HepG2 (cell line): ENCODE results near the gene ARFGEF3. TPM values are rescaled to one million over a fixed set of nuclear protein-coding genes. Genes with fewer than 3 reads are reported as not detected.

Source experiments
- EZH2 ChIP-seq: conservative IDR thresholded peaks from 2 replicates; pipeline ENCODE4 v1.6.1; 2012; ENCODE audit warnings: mild to moderate bottlenecking, low read depth, low read length, moderate library complexity
- GABPB1 ChIP-seq: IDR thresholded peaks from 2 replicates; pipeline ENCODE4 v1.6.1; 2016; ENCODE audit warnings: mild to moderate bottlenecking, missing genetic modification reagents, moderate library complexity, missing compliant biosample characterization
- KLF9 ChIP-seq: IDR thresholded peaks from 2 replicates; pipeline ENCODE4 v1.6.1; 2016; ENCODE audit warnings: low read depth
- MIXL1 ChIP-seq: IDR thresholded peaks from 2 replicates; pipeline ENCODE4 v1.6.1; 2016
- REPIN1 ChIP-seq: sonication (generic); formaldehyde crosslinking; IDR thresholded peaks from 2 replicates; pipeline ENCODE4 v1.8.0; 2022; ENCODE audit warnings: missing genetic modification reagents, low read depth, mild to moderate bottlenecking, borderline replicate concordance
- RORA ChIP-seq: sonication (generic); formaldehyde crosslinking; IDR thresholded peaks from 2 replicates; pipeline ENCODE4 v1.5.0; 2020; ENCODE audit warnings: mild to moderate bottlenecking, missing genetic modification reagents, moderate library complexity
- TCF7 ChIP-seq: sonication (generic); IDR thresholded peaks from 2 replicates; pipeline ENCODE4 v1.6.1; 2016; ENCODE audit warnings: antibody characterized with exemption, low read depth
- THYN1 ChIP-seq: sonication (generic); formaldehyde crosslinking; IDR thresholded peaks from 2 replicates; pipeline ENCODE4 v1.8.1; 2023; ENCODE audit warnings: low read depth, mild to moderate bottlenecking, moderate library complexity, missing genetic modification reagents, borderline replicate concordance
- ZBTB1 ChIP-seq: sonication (generic); formaldehyde crosslinking; IDR thresholded peaks from 2 replicates; pipeline ENCODE4 v1.4.0; 2020; ENCODE audit warnings: missing genetic modification reagents, borderline replicate concordance
- ZNF274 ChIP-seq: sonication (generic); formaldehyde crosslinking; IDR thresholded peaks from 2 replicates; pipeline ENCODE4 v1.5.1; 2020; ENCODE audit warnings: mild to moderate bottlenecking, missing genetic modification reagents
- ZNF367 ChIP-seq: sonication (generic); formaldehyde crosslinking; IDR thresholded peaks from 2 replicates; pipeline ENCODE4 v1.4.0; 2020; ENCODE audit warnings: missing genetic modification reagents, borderline replicate concordance
- ZNF546 ChIP-seq: sonication (generic); formaldehyde crosslinking; conservative IDR thresholded peaks from 2 replicates; pipeline ENCODE4 v1.8.1; 2023; ENCODE audit warnings: mild to moderate bottlenecking, missing genetic modification reagents
- ZNF792 ChIP-seq: IDR thresholded peaks from 2 replicates; pipeline ENCODE4 v1.6.1; 2016
- ZNF883 ChIP-seq: sonication (generic); formaldehyde crosslinking; IDR thresholded peaks from 2 replicates; pipeline ENCODE4 v1.5.1; 2020; ENCODE audit warnings: mild to moderate bottlenecking, missing genetic modification reagents; ENCODE audit errors: not compliant biosample characterization
- polyA plus RNA-seq, 8 experiments: library from polyadenylated mRNA; depleted of rRNA in 3 of 8; stranded (reverse) in 7 of 8; unstranded in 1 of 8; fragments of >200 nt; fragmentation: Illumina TruSeq in 4 of 8; extraction: Trizol in 4 of 8; gene quantifications; 2 replicates each; pipeline versions ENCODE4 v1.2.1 to v1.2.3, GENCODE V29; 2011 to 2016; ENCODE audit warnings: low read depth in 4 of 8, missing spikeins in 1 of 8, mixed read lengths in 1 of 8; ENCODE audit not compliant: insufficient read depth in 1 of 8
- total RNA-seq, 5 experiments: library from RNA; depleted of rRNA; stranded (reverse); fragments of >200 nt; fragmentation: Illumina TruSeq; extraction: Trizol; gene quantifications; 2 replicates each; pipeline ENCODE4 v1.2.3, GENCODE V29; 2016; ENCODE audit warnings: low read depth in 1 of 5
- TF ChIP-seq, protein P1 (sequence below): sonication (generic); formaldehyde crosslinking; IDR thresholded peaks from 2 replicates; pipeline ENCODE4 v1.9.0; 2022; ENCODE audit warnings: missing genetic modification reagents, mild to moderate bottlenecking, borderline replicate concordance
- TF ChIP-seq, protein P2 (sequence below): sonication (generic); formaldehyde crosslinking; IDR thresholded peaks from 2 replicates; pipeline ENCODE4 v1.5.1; 2020; ENCODE audit warnings: mild to moderate bottlenecking, missing genetic modification reagents, moderate library complexity
- TF ChIP-seq, protein P3 (sequence below), 2 experiments: sonication (generic) in 1 of 2; formaldehyde crosslinking in 1 of 2; IDR thresholded peaks; 2 replicates each; pipeline versions ENCODE4 v1.4.0 to v1.6.1; 2018 to 2020; ENCODE audit warnings: missing genetic modification reagents in 2 of 2, borderline replicate concordance in 1 of 2, low read depth in 1 of 2, mild to moderate bottlenecking in 1 of 2, missing biosample characterization in 1 of 2

The ARFGEF3 gene
- total and polyA plus RNA-seq, 2 of the 13 experiments (the other 11 are each of a cell fraction or from before 2014, with no cell fraction given) = 0.60 to 2.6 TPM

DNA sequence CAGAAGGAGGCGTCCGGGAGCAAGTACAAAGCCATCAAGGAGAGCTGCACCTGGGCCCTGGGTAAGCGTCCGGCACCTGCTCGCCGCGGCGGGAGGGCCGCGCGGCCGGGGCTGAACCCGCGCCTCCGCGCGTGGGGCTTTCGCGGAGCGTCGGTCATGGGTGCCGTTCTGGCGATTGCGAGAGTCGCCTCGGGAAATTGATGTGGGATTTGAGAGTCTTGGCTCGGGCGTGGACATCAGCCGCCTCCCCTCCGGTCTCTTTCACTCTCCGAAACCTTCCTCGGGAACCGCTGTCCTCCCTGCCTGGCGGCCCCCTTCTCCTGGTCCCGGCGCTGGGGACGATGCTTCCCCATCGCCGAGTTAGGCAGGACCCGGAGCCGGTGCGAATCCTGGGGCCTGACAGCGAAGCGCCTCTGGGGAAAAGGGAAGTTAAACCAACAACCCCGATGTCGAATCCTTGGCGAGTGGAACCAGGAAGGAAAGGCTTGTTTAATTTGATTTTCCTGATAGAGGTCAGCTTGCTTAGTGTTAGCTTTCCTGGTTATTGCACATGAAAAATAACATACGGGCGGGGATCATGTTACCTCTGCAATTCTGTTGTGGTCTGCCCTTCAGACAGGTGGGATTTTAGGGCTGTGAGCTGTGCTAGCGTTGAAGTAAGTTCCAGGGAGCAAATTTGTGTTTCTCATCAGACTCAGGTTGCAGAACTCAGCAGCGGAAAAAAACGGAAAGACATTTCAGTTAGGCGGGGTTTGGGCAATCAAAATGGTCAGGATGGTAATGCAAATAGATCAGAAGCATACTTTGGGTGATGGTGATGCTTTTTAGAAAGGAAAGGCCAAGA is 594 bp downstream of the ARFGEF3 start (continued):
- TF ChIP-seq, protein P1, sequence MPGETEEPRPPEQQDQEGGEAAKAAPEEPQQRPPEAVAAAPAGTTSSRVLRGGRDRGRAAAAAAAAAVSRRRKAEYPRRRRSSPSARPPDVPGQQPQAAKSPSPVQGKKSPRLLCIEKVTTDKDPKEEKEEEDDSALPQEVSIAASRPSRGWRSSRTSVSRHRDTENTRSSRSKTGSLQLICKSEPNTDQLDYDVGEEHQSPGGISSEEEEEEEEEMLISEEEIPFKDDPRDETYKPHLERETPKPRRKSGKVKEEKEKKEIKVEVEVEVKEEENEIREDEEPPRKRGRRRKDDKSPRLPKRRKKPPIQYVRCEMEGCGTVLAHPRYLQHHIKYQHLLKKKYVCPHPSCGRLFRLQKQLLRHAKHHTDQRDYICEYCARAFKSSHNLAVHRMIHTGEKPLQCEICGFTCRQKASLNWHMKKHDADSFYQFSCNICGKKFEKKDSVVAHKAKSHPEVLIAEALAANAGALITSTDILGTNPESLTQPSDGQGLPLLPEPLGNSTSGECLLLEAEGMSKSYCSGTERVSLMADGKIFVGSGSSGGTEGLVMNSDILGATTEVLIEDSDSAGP (CRISPR knock-in tag) = peak; percentile 49; the same call in 1 of the 2 replicates
- TF ChIP-seq ZNF274 (CRISPR knock-in tag) = no peak
- no peak for TF ChIP-seq THYN1 (CRISPR knock-in tag)
- 0 out of 2 replicates have a peak, but pooled peaks have one; percentile 14 for TF ChIP-seq ZNF792 (CRISPR knock-in tag)
- TF ChIP-seq GABPB1 (CRISPR knock-in tag) = no peak
- TF ChIP-seq EZH2 = peak; percentile 84
- no peak for TF ChIP-seq ZBTB1
- no peak; the same call in 1 of the 2 replicates for TF ChIP-seq TCF7
- TF ChIP-seq ZNF367 = no peak
- TF ChIP-seq REPIN1 = no peak
- TF ChIP-seq KLF9 (CRISPR knock-in tag) = no peak
- no peak for TF ChIP-seq RORA (CRISPR knock-in tag)
- 0 out of 2 replicates have a peak, but pooled peaks have one; percentile 38 for TF ChIP-seq MIXL1 (CRISPR knock-in tag)
- TF ChIP-seq ZNF883 (CRISPR knock-in tag) = peak; percentile 16
- TF ChIP-seq, protein P2, sequence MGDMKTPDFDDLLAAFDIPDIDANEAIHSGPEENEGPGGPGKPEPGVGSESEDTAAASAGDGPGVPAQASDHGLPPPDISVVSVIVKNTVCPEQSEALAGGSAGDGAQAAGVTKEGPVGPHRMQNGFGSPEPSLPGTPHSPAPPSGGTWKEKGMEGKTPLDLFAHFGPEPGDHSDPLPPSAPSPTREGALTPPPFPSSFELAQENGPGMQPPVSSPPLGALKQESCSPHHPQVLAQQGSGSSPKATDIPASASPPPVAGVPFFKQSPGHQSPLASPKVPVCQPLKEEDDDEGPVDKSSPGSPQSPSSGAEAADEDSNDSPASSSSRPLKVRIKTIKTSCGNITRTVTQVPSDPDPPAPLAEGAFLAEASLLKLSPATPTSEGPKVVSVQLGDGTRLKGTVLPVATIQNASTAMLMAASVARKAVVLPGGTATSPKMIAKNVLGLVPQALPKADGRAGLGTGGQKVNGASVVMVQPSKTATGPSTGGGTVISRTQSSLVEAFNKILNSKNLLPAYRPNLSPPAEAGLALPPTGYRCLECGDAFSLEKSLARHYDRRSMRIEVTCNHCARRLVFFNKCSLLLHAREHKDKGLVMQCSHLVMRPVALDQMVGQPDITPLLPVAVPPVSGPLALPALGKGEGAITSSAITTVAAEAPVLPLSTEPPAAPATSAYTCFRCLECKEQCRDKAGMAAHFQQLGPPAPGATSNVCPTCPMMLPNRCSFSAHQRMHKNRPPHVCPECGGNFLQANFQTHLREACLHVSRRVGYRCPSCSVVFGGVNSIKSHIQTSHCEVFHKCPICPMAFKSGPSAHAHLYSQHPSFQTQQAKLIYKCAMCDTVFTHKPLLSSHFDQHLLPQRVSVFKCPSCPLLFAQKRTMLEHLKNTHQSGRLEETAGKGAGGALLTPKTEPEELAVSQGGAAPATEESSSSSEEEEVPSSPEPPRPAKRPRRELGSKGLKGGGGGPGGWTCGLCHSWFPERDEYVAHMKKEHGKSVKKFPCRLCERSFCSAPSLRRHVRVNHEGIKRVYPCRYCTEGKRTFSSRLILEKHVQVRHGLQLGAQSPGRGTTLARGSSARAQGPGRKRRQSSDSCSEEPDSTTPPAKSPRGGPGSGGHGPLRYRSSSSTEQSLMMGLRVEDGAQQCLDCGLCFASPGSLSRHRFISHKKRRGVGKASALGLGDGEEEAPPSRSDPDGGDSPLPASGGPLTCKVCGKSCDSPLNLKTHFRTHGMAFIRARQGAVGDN (CRISPR knock-in tag) = peak; percentile 64; the same call in 1 of the 2 replicates
- TF ChIP-seq, protein P3, sequence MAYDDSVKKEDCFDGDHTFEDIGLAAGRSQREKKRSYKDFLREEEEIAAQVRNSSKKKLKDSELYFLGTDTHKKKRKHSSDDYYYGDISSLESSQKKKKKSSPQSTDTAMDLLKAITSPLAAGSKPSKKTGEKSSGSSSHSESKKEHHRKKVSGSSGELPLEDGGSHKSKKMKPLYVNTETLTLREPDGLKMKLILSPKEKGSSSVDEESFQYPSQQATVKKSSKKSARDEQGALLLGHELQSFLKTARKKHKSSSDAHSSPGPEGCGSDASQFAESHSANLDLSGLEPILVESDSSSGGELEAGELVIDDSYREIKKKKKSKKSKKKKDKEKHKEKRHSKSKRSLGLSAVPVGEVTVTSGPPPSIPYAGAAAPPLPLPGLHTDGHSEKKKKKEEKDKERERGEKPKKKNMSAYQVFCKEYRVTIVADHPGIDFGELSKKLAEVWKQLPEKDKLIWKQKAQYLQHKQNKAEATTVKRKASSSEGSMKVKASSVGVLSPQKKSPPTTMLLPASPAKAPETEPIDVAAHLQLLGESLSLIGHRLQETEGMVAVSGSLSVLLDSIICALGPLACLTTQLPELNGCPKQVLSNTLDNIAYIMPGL (CRISPR knock-in tag; IDR thresholded peaks at IDR 0.05; ENCODE audit: borderline replicate concordance in 1 of 2, low read depth in 1 of 2) = peak in 1 of 2 experiments; percentile 2; a peak in 1 of 4 replicates
- peak; percentile 74 for TF ChIP-seq ZNF546
